Transverse colon (tissue), 4 donors: ENCODE data around the gene KLK6. TPM values are rescaled to one million over a fixed set of nuclear protein-coding genes. Genes with fewer than 3 reads are reported as not detected.

Source experiments
- DNase-seq: peaks from one replicate; pipeline ENCODE4 v3.0.0-alpha.2; 2019
- H3K27ac ChIP-seq, 4 donors: fragments of 200-600 bp; sonication (generic); 2 replicates each; pipeline ENCODE4 v1.5.1; 2016 to 2018; ENCODE audit warnings: inconsistent platforms in 4 of 4
- H3K27me3 ChIP-seq: fragments of 200-600 bp; sonication (generic); 2 replicates; pipeline ENCODE4 v1.5.1; 2017; ENCODE audit warnings: inconsistent platforms
- H3K36me3 ChIP-seq, 4 donors: fragments of 200-600 bp; sonication (generic); 2 replicates each; pipeline ENCODE4 v1.5.1; 2017 to 2019; ENCODE audit warnings: inconsistent platforms in 4 of 4
- H3K4me1 ChIP-seq, 4 donors: fragments of 200-600 bp; sonication (generic); 2 replicates each; pipeline ENCODE4 v1.5.1; 2017 to 2020; ENCODE audit warnings: inconsistent platforms in 4 of 4
- H3K4me3 ChIP-seq, 4 donors: fragments of 200-600 bp; sonication (generic); 1 replicate in 1 of 4; 2 replicates in 3 of 4; pipeline versions ENCODE4 v1.5.1 to v1.6.1; 2017 to 2019; ENCODE audit warnings: inconsistent platforms in 4 of 4
- H3K9me3 ChIP-seq, 2 donors: fragments of 200-600 bp; sonication (generic); 2 replicates each; pipeline ENCODE4 v1.5.1; 2017 to 2019; ENCODE audit warnings: inconsistent platforms in 2 of 2
- EP300 ChIP-seq: sonication (generic); formaldehyde crosslinking; IDR thresholded peaks from one replicate; pipeline ENCODE4 v1.6.1; 2017; ENCODE audit warnings: antibody characterized with exemption, low read depth
- POLR2A ChIP-seq: fragments of 450-650 bp; IDR thresholded peaks from one replicate; pipeline ENCODE4 v1.6.1; 2016; ENCODE audit warnings: antibody characterized with exemption, mild to moderate bottlenecking, moderate library complexity
- POLR2AphosphoS5 ChIP-seq, 3 donors: sonication (generic); formaldehyde crosslinking; IDR thresholded peaks; one replicate each; pipeline ENCODE4 v1.6.1; 2016; ENCODE audit warnings: antibody characterized with exemption in 3 of 3
- WGBS, 2 donors: methylation state at CpG; one replicate each; pipeline ENCODE4 v1.1.5; 2018; ENCODE audit warnings: low coverage in 1 of 2; 5-methylcytosine and 5-hydroxymethylcytosine counted together
- in situ Hi-C, 4 donors: fragments of 200-750 bp; cut with MboI; loops; one replicate each; pipeline versions ENCODE4 v1.15.0 to v1.15.1; 2017; ENCODE audit warnings: low sequenced_read_pairs in 3 of 4, low pct_ligation_motif_present in 1 of 4, low pct_unique_long_range_greater_than_20kb in 1 of 4
- intact Hi-C: fragments of 100-400 bp; cut with DNase I; formaldehyde crosslinking; loops from one replicate; pipeline ENCODE4 v1.15.1; 2023; ENCODE audit warnings: low total_unique reads
- total RNA-seq, 4 donors: library from RNA; depleted of rRNA; stranded (reverse); fragments of >200 nt; gene quantifications; one replicate each; pipeline ENCODE4 v1.1.0, GENCODE V29; 2016
- TF ChIP-seq, protein P1 (sequence below), 5 experiments: fragments of 200-600 bp in 3 of 5; fragments of 450-650 bp in 2 of 5; sonication (generic) in 3 of 5; IDR thresholded peaks; 1 replicate in 2 of 5; 2 replicates in 3 of 5; pipeline ENCODE4 v1.5.1; 2016 to 2017; ENCODE audit warnings: antibody characterized with exemption in 5 of 5, inconsistent platforms in 3 of 5, mild to moderate bottlenecking in 2 of 5, moderate library complexity in 1 of 5

The KLK6 gene
- total RNA-seq, 4 donors from 2014 or later: not detected

DNA sequence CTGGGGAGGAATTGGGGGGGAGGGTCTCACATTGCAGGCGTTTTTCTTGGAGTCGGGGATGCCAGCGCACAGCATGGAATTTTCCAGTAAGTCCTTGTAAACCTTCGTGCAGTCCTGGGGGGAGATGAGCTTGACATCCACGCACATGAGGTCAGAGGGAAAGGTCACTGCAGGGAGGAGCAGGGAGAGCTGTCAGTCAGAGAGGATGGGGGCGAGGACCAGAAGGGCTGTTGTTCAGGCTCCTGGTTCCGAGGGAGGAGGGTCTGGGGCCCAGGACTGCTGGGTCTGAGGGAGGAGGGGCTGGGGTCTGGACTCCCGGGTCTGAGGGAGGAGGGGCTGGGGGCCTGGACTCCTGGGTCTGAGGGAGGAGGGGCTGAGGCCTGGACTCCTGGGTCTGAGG is 10.4 kb upstream of the KLK6 start:
- no peak for TF ChIP-seq POLR2A
- TF ChIP-seq POLR2AphosphoS5 (IDR thresholded peaks at IDR 0.05): no peak
- TF ChIP-seq, protein P1, sequence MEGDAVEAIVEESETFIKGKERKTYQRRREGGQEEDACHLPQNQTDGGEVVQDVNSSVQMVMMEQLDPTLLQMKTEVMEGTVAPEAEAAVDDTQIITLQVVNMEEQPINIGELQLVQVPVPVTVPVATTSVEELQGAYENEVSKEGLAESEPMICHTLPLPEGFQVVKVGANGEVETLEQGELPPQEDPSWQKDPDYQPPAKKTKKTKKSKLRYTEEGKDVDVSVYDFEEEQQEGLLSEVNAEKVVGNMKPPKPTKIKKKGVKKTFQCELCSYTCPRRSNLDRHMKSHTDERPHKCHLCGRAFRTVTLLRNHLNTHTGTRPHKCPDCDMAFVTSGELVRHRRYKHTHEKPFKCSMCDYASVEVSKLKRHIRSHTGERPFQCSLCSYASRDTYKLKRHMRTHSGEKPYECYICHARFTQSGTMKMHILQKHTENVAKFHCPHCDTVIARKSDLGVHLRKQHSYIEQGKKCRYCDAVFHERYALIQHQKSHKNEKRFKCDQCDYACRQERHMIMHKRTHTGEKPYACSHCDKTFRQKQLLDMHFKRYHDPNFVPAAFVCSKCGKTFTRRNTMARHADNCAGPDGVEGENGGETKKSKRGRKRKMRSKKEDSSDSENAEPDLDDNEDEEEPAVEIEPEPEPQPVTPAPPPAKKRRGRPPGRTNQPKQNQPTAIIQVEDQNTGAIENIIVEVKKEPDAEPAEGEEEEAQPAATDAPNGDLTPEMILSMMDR (IDR thresholded peaks at IDR 0.05): no peak
- no peak for TF ChIP-seq EP300
- DNase-seq: no peak
- H3K4me3 ChIP-seq: no peak overlapping the region
- H3K4me1 ChIP-seq: no peaks in the 10 kb centered on the region
- peaks cover 23% of the 10 kb centered on the region for H3K27me3 ChIP-seq
- intact Hi-C loops (no loop called here), in situ Hi-C loops (no loop called here)
- H3K9me3 ChIP-seq: no peaks in the 10 kb centered on the region
- 20 to 30% methylated on average over 1 to 8 of the region's 8 CpGs for WGBS, 2 donors
- no peak overlapping the region for H3K27ac ChIP-seq
- H3K36me3 ChIP-seq: no peaks in the 10 kb centered on the region

DNA sequence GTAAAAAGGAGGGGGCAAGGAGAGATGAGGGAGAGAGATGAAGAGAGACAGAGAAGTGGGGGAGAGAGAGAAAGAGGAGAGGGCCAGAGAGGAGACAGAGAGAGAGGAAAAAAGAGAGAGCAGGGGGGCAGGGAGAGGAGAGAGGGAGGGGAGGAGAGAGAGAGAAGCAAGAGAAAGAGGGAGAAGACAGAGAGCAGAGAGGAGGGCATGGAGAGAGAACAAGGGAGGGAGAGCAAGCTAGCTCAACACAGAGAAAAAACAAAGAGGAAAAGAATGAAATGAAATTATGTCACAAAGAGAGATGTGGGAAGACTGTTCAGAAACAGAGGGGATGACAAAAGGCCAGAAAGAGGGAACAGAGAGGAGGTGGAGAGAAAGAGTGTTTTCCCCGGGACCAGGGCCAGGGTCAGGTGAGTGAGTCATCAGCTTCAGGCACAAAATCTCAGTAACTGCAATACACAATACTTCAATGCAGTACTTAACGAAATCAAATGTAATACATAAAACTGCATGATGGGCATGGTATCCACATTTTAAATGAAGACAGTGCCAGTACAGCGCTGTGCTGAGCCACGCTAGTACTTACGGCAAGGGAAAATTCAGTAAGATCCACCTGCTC is 9.5 kb upstream of the KLK6 start:
- peaks cover 21% of the 10 kb centered on the region for H3K27me3 ChIP-seq
- intact Hi-C loops: no loop called here
- DNase-seq: no peak

DNA sequence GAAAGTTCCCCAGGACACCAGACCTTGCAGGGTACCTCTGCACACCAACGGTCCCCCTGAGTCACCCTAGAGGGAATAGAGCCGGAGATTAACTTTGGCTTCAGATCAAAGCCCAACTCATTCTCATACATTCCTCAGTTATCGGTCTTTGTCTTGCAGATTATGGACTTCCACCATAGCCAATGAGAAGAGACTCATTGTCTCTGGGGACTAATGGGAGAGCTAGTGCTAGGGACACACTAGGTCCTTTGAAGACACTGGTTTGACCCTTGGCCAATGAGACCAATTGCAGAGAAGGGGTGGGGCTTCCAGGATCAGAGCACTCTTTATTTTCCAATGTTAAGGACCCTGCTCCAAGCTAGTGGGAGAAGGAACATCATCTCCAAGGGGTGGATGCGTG is 8.2 kb upstream of the KLK6 start:
- no peak overlapping the region for H3K4me3 ChIP-seq
- in situ Hi-C loops: no loop called here
- no peaks in the 10 kb centered on the region for H3K4me1 ChIP-seq
- no peaks in the 10 kb centered on the region for H3K36me3 ChIP-seq
- WGBS, 2 donors: 69 to 80% methylated on average over 1 to 4 of the region's 4 CpGs
- peaks cover 19% of the 10 kb centered on the region for H3K27me3 ChIP-seq
- H3K9me3 ChIP-seq: no peaks in the 10 kb centered on the region
- no peak overlapping the region for H3K27ac ChIP-seq
- no peak for TF ChIP-seq EP300
- no peak for TF ChIP-seq POLR2A
- TF ChIP-seq POLR2AphosphoS5 (IDR thresholded peaks at IDR 0.05): no peak
- TF ChIP-seq, protein P1 (IDR thresholded peaks at IDR 0.05): no peak
- DNase-seq: no peak
- intact Hi-C loops: no loop called here

More for the DNA sequence above, 9.5 kb upstream of the KLK6 start:
- Histone ChIP-seq H3K27ac (no peak overlapping the region), H3K36me3 (no peaks in the 10 kb centered on the region), H3K4me3 (no peak overlapping the region), H3K4me1 (no peaks in the 10 kb centered on the region), H3K9me3 (no peaks in the 10 kb centered on the region)
- in situ Hi-C loops: no loop called here
- 45 to 53% methylated on average over 5 of the region's 5 CpGs for WGBS, 2 donors
- TF ChIP-seq POLR2A: no peak
- TF ChIP-seq, protein P1 (IDR thresholded peaks at IDR 0.05): no peak
- no peak for TF ChIP-seq EP300
- TF ChIP-seq POLR2AphosphoS5 (IDR thresholded peaks at IDR 0.05): no peak

DNA sequence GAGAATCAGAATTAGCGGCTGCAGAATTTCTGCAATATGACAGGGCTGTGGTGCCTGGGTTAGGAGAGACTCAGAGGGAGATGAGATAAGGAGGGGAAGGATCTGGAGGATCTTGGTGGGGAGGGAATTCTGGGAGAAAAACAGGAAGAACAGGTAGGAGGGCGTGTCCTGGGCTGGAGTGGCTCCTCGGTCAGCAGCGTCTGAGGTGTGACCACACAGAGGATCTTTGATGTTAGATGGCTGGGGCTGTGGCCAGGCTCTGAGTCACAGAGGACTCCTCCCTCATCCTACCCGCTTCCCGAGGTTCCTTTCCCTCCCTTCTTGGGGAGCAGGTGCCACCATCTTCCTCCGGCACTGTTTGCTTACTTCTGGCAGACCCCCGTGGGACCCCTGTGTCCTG is 6.4 kb upstream of the KLK6 start:
- in situ Hi-C loops: no loop called here
- TF ChIP-seq, protein P1 (IDR thresholded peaks at IDR 0.05): no peak
- TF ChIP-seq POLR2AphosphoS5 (IDR thresholded peaks at IDR 0.05) (no peak), POLR2A (no peak), EP300 (no peak)
- Histone ChIP-seq H3K27ac (no peak overlapping the region), H3K4me1 (no peaks in the 10 kb centered on the region), H3K9me3 (no peaks in the 10 kb centered on the region), H3K4me3 (no peak overlapping the region), H3K36me3 (no peaks in the 10 kb centered on the region), H3K27me3 (peaks cover 29% of the 10 kb centered on the region)
- 5 to 10% methylated on average over 4 to 8 of the region's 8 CpGs for WGBS, 2 donors
- intact Hi-C loops: no loop called here
- DNase-seq: no peak
